B cell (primary cell): ENCODE data around the gene IL13. TPM values are rescaled to one million over a fixed set of nuclear protein-coding genes. Genes with fewer than 3 reads are reported as not detected.
A peak's percentile ranks its signal among the peaks of the same experiment; 100 is the strongest.

Experiments
- ATAC-seq: fragments of 200-7000 bp; cut with Tn5 transposase; one replicate; pipeline ENCODE4 v1.10.0; 2021; ENCODE audit warnings: low read depth, mild to moderate bottlenecking, moderate number of reproducible peaks, moderate library complexity
- CTCF ChIA-PET: fragments of 350-600 bp; sonication (Branson Sonifier 250); formaldehyde crosslinking; loops from one replicate; lab custom pipeline; 2021; ENCODE audit warnings: antibody characterized with exemption, inconsistent platforms; lab: Charles Lee
- POLR2A ChIA-PET: fragments of 350-600 bp; sonication (Branson Sonifier 250); formaldehyde crosslinking; loops from one replicate; lab custom pipeline; 2021; ENCODE audit warnings: antibody characterized with exemption; lab: Charles Lee
- DNase-seq: peaks from one replicate; pipeline ENCODE4 v3.0.0; 2013
- H2AFZ ChIP-seq: 2 replicates; pipeline ENCODE4 v1.6.1; 2012; ENCODE audit warnings: mild to moderate bottlenecking, low read depth, low read length; ENCODE audit not compliant: insufficient read depth, poor library complexity, severe bottlenecking
- H3K27ac ChIP-seq, 2 donors: 1 replicate in 1 of 2; 2 replicates in 1 of 2; pipeline ENCODE4 v1.5.1; 2012 to 2013; ENCODE audit warnings: low read length in 2 of 2, mild to moderate bottlenecking in 2 of 2, moderate library complexity in 1 of 2
- H3K27me3 ChIP-seq, 4 experiments: fragments of 200-600 bp in 1 of 4; sonication (generic) in 1 of 4; replicated peaks in 1 of 4; 1 replicate in 2 of 4; 2 replicates in 2 of 4; pipeline versions ENCODE4 v1.6.1 to v1.7.0; 2013 to 2016; ENCODE audit warnings: low read length in 3 of 4, mild to moderate bottlenecking in 2 of 4, mixed read lengths in 1 of 4, moderate library complexity in 1 of 4; ENCODE audit not compliant: insufficient read depth in 4 of 4, control insufficient read depth in 3 of 4; ENCODE audit errors: control extremely low read depth in 1 of 4
- H3K36me3 ChIP-seq, 2 experiments: replicated peaks in 1 of 2; 1 replicate in 1 of 2; 2 replicates in 1 of 2; pipeline versions ENCODE4 v1.6.1 to v1.7.1; 2013; ENCODE audit warnings: low read length in 1 of 2; ENCODE audit not compliant: insufficient read depth in 2 of 2, control insufficient read depth in 1 of 2; ENCODE audit errors: control extremely low read depth in 1 of 2, extremely low read depth in 1 of 2
- H3K4me1 ChIP-seq, 2 donors: fragments of 200-600 bp in 1 of 2; sonication (generic) in 1 of 2; 1 replicate in 1 of 2; 2 replicates in 1 of 2; pipeline versions ENCODE4 v1.5.1 to v1.6.1; 2013 to 2017; ENCODE audit warnings: low read length in 2 of 2; ENCODE audit not compliant: control insufficient read depth in 2 of 2, insufficient read depth in 2 of 2
- H3K4me2 ChIP-seq: replicated peaks from 2 replicates; pipeline ENCODE3; 2012; ENCODE audit warnings: mild to moderate bottlenecking, low read depth, low read length; ENCODE audit not compliant: poor library complexity, severe bottlenecking
- H3K4me3 ChIP-seq, 5 experiments: fragments of 200-600 bp in 1 of 5; sonication (generic) in 1 of 5; 1 replicate in 3 of 5; 2 replicates in 2 of 5; pipeline versions ENCODE4 v1.5.1 to v1.7.0; 2011 to 2016; ENCODE audit warnings: low read length in 4 of 5, mild to moderate bottlenecking in 4 of 5, low read depth in 2 of 5, control low read depth in 1 of 5, moderate library complexity in 1 of 5; ENCODE audit not compliant: insufficient read depth in 1 of 5; ENCODE audit errors: control extremely low read depth in 1 of 5, extremely low read depth in 1 of 5
- H3K79me2 ChIP-seq: fragments of 200-600 bp; sonication (generic); one replicate; pipeline ENCODE4 v1.6.0; 2016; ENCODE audit warnings: low read length; ENCODE audit not compliant: control insufficient read depth, insufficient read depth
- H3K9ac ChIP-seq: fragments of 200-600 bp; sonication (generic); 2 replicates; pipeline ENCODE4 v1.6.1; 2017; ENCODE audit warnings: mild to moderate bottlenecking, low read length, moderate library complexity
- H3K9me3 ChIP-seq, 3 donors: one replicate each; pipeline versions ENCODE4 v1.6.1 to v1.7.1; 2013; ENCODE audit warnings: low read length in 2 of 3; ENCODE audit not compliant: control insufficient read depth in 2 of 3, insufficient read depth in 1 of 3; ENCODE audit errors: control extremely low read depth in 1 of 3
- H4K20me1 ChIP-seq: 2 replicates; pipeline ENCODE4 v1.6.0; 2012; ENCODE audit warnings: mild to moderate bottlenecking, low read length; ENCODE audit not compliant: insufficient read depth, control insufficient read depth, poor library complexity, severe bottlenecking
- H3K27ac Mint-ChIP-seq: one replicate; pipeline ENCODE4 v1.8.0; 2021; ENCODE audit warnings: mixed read lengths
- H3K27me3 Mint-ChIP-seq: one replicate; pipeline ENCODE4 v1.8.0; 2021; ENCODE audit warnings: mixed read lengths
- H3K4me1 Mint-ChIP-seq: one replicate; pipeline ENCODE4 v1.8.0; 2021; ENCODE audit warnings: mixed read lengths
- H3K4me3 Mint-ChIP-seq: one replicate; pipeline ENCODE4 v1.8.0; 2021; ENCODE audit warnings: mixed read lengths
- H3K9me3 Mint-ChIP-seq: one replicate; pipeline ENCODE4 v1.8.0; 2022; ENCODE audit warnings: mixed read lengths; ENCODE audit not compliant: insufficient read depth
- CTCF ChIP-seq: fragments of 200-600 bp; IDR thresholded peaks from one replicate; pipeline ENCODE4 v1.8.0; 2022; ENCODE audit warnings: antibody characterized with exemption, mild to moderate bottlenecking
- EZH2 ChIP-seq: IDR thresholded peaks from 2 replicates; pipeline ENCODE4 v1.6.1; 2012; ENCODE audit warnings: borderline replicate concordance, low read depth, mild to moderate bottlenecking, moderate library complexity, low read length; ENCODE audit not compliant: insufficient read depth, poor library complexity, severe bottlenecking
- WGBS: methylation state at CpG from one replicate; pipeline ENCODE4 v1.1.5; 2013; ENCODE audit warnings: missing lambda C conversion rate; ENCODE audit not compliant: insufficient coverage; 5-methylcytosine and 5-hydroxymethylcytosine counted together
- intact Hi-C: fragments of 100-400 bp; cut with micrococcal nuclease; formaldehyde crosslinking; loops from one replicate; pipeline ENCODE4 v1.10.0; 2022
- polyA plus RNA-seq: library from polyadenylated mRNA; depleted of rRNA; stranded (reverse); fragments of >200 nt; gene quantifications from 2 replicates; pipeline ENCODE4 v1.2.3, GENCODE V29; 2012
- total RNA-seq, 2 donors: library from RNA; stranded (reverse); fragments of 120-200 nt in 1 of 2; gene quantifications; 1 replicate in 1 of 2; 2 replicates in 1 of 2; pipeline versions ENCODE4 v1.2.3 to v1.2.4, GENCODE V29; 2013 to 2022

The IL13 gene
- total and polyA plus RNA-seq, 2 donors (not counting 1 experiment from before 2014, with no cell fraction given), result 0.42 to 0.45 TPM

GRCh38 chr5:132662925-132663770 lies 5.2 kb downstream of the IL13 start:
- H3K4me3 ChIP-seq, result no peak overlapping the region
- peak overlapping the region; percentile 39 for H3K4me2 ChIP-seq
- H3K4me3 Mint-ChIP-seq, result peak overlapping the region; percentile 9
- H2AFZ ChIP-seq, result peak overlapping the region; percentile 51
- CTCF ChIA-PET, result interaction anchor here (0.9 to 2.0 kb wide), 2 partner anchors 74 to 157 kb away, joined by 3 to 7 read pairs; no protein-coding TSS in a partner anchor
- peak; percentile 36 for ATAC-seq
- no peaks in the 10 kb centered on the region for H4K20me1 ChIP-seq
- intact Hi-C loops, result no loop called here
- no peaks in the 10 kb centered on the region for H3K9me3 Mint-ChIP-seq
- no peak overlapping the region for H3K9ac ChIP-seq
- H3K36me3 ChIP-seq, result no peaks in the 10 kb centered on the region
- DNase-seq, result peak; percentile 36
- POLR2A ChIA-PET, result interaction anchor here (0.6 kb wide), 1 partner anchor 896 kb away, joined by 4 read pairs; no protein-coding TSS in a partner anchor
- peaks cover 0 to 6% (median 0%) of the 10 kb centered on the region in 4 experiments for H3K27me3 ChIP-seq
- H3K79me2 ChIP-seq, result no peaks in the 10 kb centered on the region
- WGBS, result 54% methylated on average over 23 of the region's 25 CpGs
- peaks cover 30% of the 10 kb centered on the region for H3K4me1 Mint-ChIP-seq
- H3K9me3 ChIP-seq, result peaks cover 0 to 3% (median 0%) of the 10 kb centered on the region in 3 donors
- no peak overlapping the region for H3K27ac ChIP-seq
- peaks cover 0 to 16% of the 10 kb centered on the region in 2 donors for H3K4me1 ChIP-seq
- peak overlapping the region; percentile 12 for H3K27ac Mint-ChIP-seq
- peaks cover under 1% of the 10 kb centered on the region for H3K27me3 Mint-ChIP-seq
- no peak for TF ChIP-seq EZH2
- TF ChIP-seq CTCF, result no peak
